ENCODE results near the gene ANTKMT.
A peak's percentile ranks its signal among the peaks of the same experiment; 100 is the strongest.

Gene ANTKMT

GRCh38 chr16:700684-701584, 20.0 kb upstream of the ANTKMT start:
- TF ChIP-seq MAX (IDR thresholded peaks at IDR 0.05) (peak; percentile 22; the same call in 1 of the 2 replicates), TCF12 (IDR thresholded peaks at IDR 0.05; ENCODE audit: low read depth) (no peak), YY1 (IDR thresholded peaks at IDR 0.05; ENCODE audit: low read depth) (no peak), RAD21 (IDR thresholded peaks at IDR 0.05; ENCODE audit: low read depth) (no peak), EGR1 (IDR thresholded peaks at IDR 0.05) (no peak), ZBTB7A (IDR thresholded peaks at IDR 0.05; ENCODE audit: low read depth) (peak; percentile 61; the same call in 1 of the 2 replicates), TEAD4 (IDR thresholded peaks at IDR 0.05) (no peak), CEBPB (IDR thresholded peaks at IDR 0.05) (no peak), USF1 (IDR thresholded peaks at IDR 0.05) (no peak), FOXM1 (IDR thresholded peaks at IDR 0.05; ENCODE audit: borderline replicate concordance, low read depth) (no peak), EP300 (IDR thresholded peaks at IDR 0.05; ENCODE audit: borderline replicate concordance) (no peak), NFIC (IDR thresholded peaks at IDR 0.05) (no peak), REST (IDR thresholded peaks at IDR 0.05; ENCODE audit: low read depth) (peak; percentile 97), TAF1 (IDR thresholded peaks at IDR 0.05; ENCODE audit: low read depth) (no peak)

- TF ChIP-seq USF1 (IDR thresholded peaks at IDR 0.05) (no peak), NFIC (IDR thresholded peaks at IDR 0.05) (no peak), CREB1 (IDR thresholded peaks at IDR 0.05; ENCODE audit: low read depth) (no peak), ZBTB7A (IDR thresholded peaks at IDR 0.05; ENCODE audit: low read depth) (no peak), REST (IDR thresholded peaks at IDR 0.05; ENCODE audit: low read depth) (no peak)
Observed at GRCh38 chr16:702341-702740, 18.6 kb upstream of the ANTKMT start.

DNA sequence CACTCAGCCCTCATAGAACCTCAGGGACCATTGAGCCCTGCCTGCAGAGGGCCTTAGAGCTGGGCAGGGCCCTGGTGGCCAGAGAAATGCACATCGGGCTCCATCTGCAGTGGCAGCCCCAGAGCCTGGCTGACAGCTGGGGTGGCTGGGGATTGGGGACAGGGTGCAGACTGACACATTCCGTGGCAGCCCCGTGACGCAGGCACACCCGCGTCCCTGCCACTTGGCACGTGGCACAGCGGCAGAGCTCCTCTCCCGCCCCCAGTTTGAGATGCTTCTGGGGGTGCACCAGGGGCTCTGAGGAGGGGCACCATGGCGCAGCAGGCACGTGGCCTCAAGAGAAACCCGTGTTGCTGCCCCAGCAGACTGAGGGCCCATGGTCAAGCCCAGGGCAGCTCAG, 17.5 kb upstream of the ANTKMT start:
- no peak for TF ChIP-seq RAD21 (IDR thresholded peaks at IDR 0.05; ENCODE audit: low read depth)
- TF ChIP-seq CREB1 (IDR thresholded peaks at IDR 0.05; ENCODE audit: low read depth) = no peak
- TF ChIP-seq TAF1 (IDR thresholded peaks at IDR 0.05; ENCODE audit: low read depth) = no peak
- TF ChIP-seq TCF12 (IDR thresholded peaks at IDR 0.05; ENCODE audit: low read depth) = no peak
- TF ChIP-seq FOXM1 (IDR thresholded peaks at IDR 0.05; ENCODE audit: borderline replicate concordance, low read depth) = no peak
- no peak for TF ChIP-seq CEBPB (IDR thresholded peaks at IDR 0.05)
- no peak for TF ChIP-seq MAX (IDR thresholded peaks at IDR 0.05)
- no peak for TF ChIP-seq USF1 (IDR thresholded peaks at IDR 0.05)
- no peak for TF ChIP-seq YY1 (IDR thresholded peaks at IDR 0.05; ENCODE audit: low read depth)
- no peak for TF ChIP-seq TEAD4 (IDR thresholded peaks at IDR 0.05)
- TF ChIP-seq REST (IDR thresholded peaks at IDR 0.05; ENCODE audit: low read depth) = no peak
- TF ChIP-seq EGR1 (IDR thresholded peaks at IDR 0.05) = no peak
- TF ChIP-seq EP300 (IDR thresholded peaks at IDR 0.05; ENCODE audit: borderline replicate concordance) = no peak
- no peak for TF ChIP-seq ZBTB7A (IDR thresholded peaks at IDR 0.05; ENCODE audit: low read depth)

- TF ChIP-seq NFIC (IDR thresholded peaks at IDR 0.05) (no peak), RAD21 (IDR thresholded peaks at IDR 0.05; ENCODE audit: low read depth) (no peak), EGR1 (IDR thresholded peaks at IDR 0.05) (no peak), TEAD4 (IDR thresholded peaks at IDR 0.05) (no peak), YY1 (IDR thresholded peaks at IDR 0.05; ENCODE audit: low read depth) (no peak), USF1 (IDR thresholded peaks at IDR 0.05) (no peak), TAF1 (IDR thresholded peaks at IDR 0.05; ENCODE audit: low read depth) (no peak), EP300 (IDR thresholded peaks at IDR 0.05; ENCODE audit: borderline replicate concordance) (no peak), TCF12 (IDR thresholded peaks at IDR 0.05; ENCODE audit: low read depth) (no peak), CREB1 (IDR thresholded peaks at IDR 0.05; ENCODE audit: low read depth) (no peak), FOXM1 (IDR thresholded peaks at IDR 0.05; ENCODE audit: borderline replicate concordance, low read depth) (no peak), ZBTB7A (IDR thresholded peaks at IDR 0.05; ENCODE audit: low read depth) (no peak), CEBPB (IDR thresholded peaks at IDR 0.05) (no peak), MAX (IDR thresholded peaks at IDR 0.05) (no peak)
Observed at GRCh38 chr16:704047-704446, 16.9 kb upstream of the ANTKMT start.
